SH-SY5Y (cell line): Measurements from ENCODE around the gene SRRM2.

Experiments used
- GATA2 ChIP-seq: IDR thresholded peaks from 2 replicates; pipeline ENCODE4 v1.6.1; 2011; ENCODE audit warnings: mild to moderate bottlenecking, low read depth, low read length
- GATA3 ChIP-seq: IDR thresholded peaks from 2 replicates; pipeline ENCODE4 v1.6.1; 2011; ENCODE audit warnings: low read depth, mild to moderate bottlenecking, low read length, moderate library complexity

- TF ChIP-seq GATA2, result no peak
- TF ChIP-seq GATA3, result no peak
Measured at GRCh38 chr16:2749936-2750335, 2.5 kb upstream of the SRRM2 start.
